Liver (tissue), 3 donors: ENCODE results near the gene WDR45B.

Source experiments
- GABPA ChIP-seq, 2 donors: IDR thresholded peaks in 1 of 2; conservative IDR thresholded peaks in 1 of 2; 2 replicates each; pipeline ENCODE4 v1.6.1; 2016; ENCODE audit warnings: antibody characterized with exemption in 2 of 2, mild to moderate bottlenecking in 1 of 2, moderate library complexity in 1 of 2
- RAD21 ChIP-seq, 2 donors: IDR thresholded peaks; 2 replicates each; pipeline ENCODE4 v1.6.1; 2016; ENCODE audit warnings: antibody characterized with exemption in 2 of 2, mild to moderate bottlenecking in 2 of 2
- REST ChIP-seq: IDR thresholded peaks from 2 replicates; pipeline ENCODE4 v1.6.1; 2016; ENCODE audit warnings: antibody characterized with exemption, mild to moderate bottlenecking
- SP1 ChIP-seq: IDR thresholded peaks from 2 replicates; pipeline ENCODE4 v1.6.1; 2018; ENCODE audit warnings: antibody characterized with exemption, mild to moderate bottlenecking
- TAF1 ChIP-seq: conservative IDR thresholded peaks from 2 replicates; pipeline ENCODE4 v1.6.1; 2016; ENCODE audit warnings: antibody characterized with exemption, mild to moderate bottlenecking
- TF ChIP-seq, protein P1 (sequence below): fragments of 150-350 bp; IDR thresholded peaks from 2 replicates; pipeline ENCODE4 v1.5.1; 2017; ENCODE audit warnings: improper control_type of control experiment, low read depth, low read length; ENCODE audit not compliant: missing input control
- TF ChIP-seq, protein P2 (sequence below): IDR thresholded peaks from 2 replicates; pipeline ENCODE4 v1.6.1; 2016; ENCODE audit warnings: antibody characterized with exemption
- TF ChIP-seq, protein P3 (sequence below): IDR thresholded peaks from 2 replicates; pipeline ENCODE4 v1.6.1; 2016; ENCODE audit warnings: antibody characterized with exemption
- donor health status: healthy.
- donor health status: healthy.

DNA sequence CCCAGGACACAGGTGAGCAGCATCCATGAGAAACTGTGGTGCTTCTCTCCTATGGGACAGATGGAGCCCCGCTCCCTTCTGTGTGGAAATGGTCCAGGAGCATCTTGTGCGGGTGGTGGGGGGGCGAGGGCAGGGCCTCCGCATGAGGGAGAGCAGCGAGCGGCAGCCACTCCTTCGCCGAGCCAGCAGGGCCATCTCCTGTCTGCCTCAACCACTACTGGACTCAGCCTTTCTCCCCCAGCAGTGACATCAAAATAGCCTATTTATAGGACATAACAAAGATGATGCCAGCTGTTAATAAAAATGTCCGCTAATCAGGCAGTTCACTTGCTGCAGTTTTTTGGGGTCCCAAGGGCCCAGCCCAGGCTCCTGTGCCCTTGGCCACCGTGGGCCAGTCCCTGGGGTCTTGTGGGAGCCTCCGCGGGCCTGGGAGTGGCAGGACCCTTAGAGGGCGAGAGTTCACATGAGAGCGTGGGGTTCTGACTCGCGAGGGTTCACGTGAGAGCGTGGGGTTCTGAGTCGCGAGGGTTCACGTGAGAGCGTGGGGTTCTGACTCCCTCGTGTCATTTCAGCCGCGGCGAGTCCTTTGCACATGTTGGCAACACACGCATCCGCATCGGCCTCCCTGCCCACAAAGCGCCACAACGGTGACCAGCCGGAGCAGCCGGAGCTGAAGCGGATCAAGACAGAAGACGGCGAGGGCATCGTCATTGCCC, 47.4 kb downstream of the WDR45B start:
- TF ChIP-seq, protein P1, sequence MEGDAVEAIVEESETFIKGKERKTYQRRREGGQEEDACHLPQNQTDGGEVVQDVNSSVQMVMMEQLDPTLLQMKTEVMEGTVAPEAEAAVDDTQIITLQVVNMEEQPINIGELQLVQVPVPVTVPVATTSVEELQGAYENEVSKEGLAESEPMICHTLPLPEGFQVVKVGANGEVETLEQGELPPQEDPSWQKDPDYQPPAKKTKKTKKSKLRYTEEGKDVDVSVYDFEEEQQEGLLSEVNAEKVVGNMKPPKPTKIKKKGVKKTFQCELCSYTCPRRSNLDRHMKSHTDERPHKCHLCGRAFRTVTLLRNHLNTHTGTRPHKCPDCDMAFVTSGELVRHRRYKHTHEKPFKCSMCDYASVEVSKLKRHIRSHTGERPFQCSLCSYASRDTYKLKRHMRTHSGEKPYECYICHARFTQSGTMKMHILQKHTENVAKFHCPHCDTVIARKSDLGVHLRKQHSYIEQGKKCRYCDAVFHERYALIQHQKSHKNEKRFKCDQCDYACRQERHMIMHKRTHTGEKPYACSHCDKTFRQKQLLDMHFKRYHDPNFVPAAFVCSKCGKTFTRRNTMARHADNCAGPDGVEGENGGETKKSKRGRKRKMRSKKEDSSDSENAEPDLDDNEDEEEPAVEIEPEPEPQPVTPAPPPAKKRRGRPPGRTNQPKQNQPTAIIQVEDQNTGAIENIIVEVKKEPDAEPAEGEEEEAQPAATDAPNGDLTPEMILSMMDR: no peak
- no peak for TF ChIP-seq GABPA (IDR thresholded peaks at IDR 0.05 in 1 of 2, conservative IDR thresholded peaks at IDR 0.05 in 1 of 2)
- TF ChIP-seq TAF1: no peak
- TF ChIP-seq SP1: no peak
- no peak for TF ChIP-seq REST
- TF ChIP-seq, protein P2, sequence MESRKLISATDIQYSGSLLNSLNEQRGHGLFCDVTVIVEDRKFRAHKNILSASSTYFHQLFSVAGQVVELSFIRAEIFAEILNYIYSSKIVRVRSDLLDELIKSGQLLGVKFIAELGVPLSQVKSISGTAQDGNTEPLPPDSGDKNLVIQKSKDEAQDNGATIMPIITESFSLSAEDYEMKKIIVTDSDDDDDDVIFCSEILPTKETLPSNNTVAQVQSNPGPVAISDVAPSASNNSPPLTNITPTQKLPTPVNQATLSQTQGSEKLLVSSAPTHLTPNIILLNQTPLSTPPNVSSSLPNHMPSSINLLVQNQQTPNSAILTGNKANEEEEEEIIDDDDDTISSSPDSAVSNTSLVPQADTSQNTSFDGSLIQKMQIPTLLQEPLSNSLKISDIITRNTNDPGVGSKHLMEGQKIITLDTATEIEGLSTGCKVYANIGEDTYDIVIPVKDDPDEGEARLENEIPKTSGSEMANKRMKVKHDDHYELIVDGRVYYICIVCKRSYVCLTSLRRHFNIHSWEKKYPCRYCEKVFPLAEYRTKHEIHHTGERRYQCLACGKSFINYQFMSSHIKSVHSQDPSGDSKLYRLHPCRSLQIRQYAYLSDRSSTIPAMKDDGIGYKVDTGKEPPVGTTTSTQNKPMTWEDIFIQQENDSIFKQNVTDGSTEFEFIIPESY: no peak
- no peak for TF ChIP-seq RAD21 (IDR thresholded peaks at IDR 0.05)
- TF ChIP-seq, protein P3, sequence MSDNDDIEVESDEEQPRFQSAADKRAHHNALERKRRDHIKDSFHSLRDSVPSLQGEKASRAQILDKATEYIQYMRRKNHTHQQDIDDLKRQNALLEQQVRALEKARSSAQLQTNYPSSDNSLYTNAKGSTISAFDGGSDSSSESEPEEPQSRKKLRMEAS: no peak
